Bone marrow (tissue), 2 donors: ENCODE results near the gene GDF15.

Experiments used
- DNase-seq, 2 donors: peaks; one replicate each; lab custom pipeline; 2025; lab: John Stamatoyannopoulos, UW

The GDF15 gene

DNA sequence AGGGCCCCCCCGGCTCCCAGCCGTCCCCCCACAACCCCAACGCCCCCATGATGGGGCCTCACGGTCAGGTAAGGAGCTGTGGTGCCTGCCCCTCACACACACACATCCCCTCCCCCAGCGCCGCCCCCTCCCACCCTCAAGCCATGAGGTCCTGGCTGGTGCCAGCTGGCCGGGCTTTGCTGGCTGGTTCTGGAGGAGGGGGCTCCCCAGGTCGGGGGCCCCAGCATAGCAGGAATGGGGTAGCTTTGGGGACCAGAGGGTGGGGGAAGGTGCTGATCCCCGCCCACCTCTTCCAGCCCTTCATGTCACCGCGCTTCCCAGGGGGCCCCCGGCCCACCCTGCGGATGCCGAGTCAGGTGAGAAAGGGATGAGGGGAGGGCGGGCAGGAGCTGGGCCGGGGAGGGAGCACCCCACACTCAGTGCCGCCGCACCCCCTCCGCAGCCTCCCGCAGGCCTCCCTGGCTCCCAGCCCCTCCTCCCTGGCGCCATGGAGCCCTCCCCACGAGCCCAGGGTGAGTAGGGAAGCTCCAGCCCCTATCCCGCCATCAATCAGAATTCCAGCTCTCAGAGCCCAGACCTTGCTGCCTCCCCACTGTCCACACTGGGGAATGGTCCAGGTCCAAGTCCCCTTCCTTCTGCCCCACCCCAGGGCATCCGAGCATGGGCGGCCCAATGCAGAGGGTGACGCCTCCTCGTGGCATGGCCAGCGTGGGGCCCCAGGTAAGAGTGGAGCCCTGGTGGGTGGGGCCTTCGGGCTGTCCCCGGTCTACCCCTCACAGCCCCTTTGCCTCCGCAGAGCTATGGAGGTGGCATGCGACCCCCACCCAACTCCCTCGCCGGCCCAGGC lies 45.6 kb downstream of the GDF15 start:
- no peak for DNase-seq

- no peak for DNase-seq
Measured at GRCh38 chr19:18432275-18433014, 46.5 kb downstream of the GDF15 start.

DNA sequence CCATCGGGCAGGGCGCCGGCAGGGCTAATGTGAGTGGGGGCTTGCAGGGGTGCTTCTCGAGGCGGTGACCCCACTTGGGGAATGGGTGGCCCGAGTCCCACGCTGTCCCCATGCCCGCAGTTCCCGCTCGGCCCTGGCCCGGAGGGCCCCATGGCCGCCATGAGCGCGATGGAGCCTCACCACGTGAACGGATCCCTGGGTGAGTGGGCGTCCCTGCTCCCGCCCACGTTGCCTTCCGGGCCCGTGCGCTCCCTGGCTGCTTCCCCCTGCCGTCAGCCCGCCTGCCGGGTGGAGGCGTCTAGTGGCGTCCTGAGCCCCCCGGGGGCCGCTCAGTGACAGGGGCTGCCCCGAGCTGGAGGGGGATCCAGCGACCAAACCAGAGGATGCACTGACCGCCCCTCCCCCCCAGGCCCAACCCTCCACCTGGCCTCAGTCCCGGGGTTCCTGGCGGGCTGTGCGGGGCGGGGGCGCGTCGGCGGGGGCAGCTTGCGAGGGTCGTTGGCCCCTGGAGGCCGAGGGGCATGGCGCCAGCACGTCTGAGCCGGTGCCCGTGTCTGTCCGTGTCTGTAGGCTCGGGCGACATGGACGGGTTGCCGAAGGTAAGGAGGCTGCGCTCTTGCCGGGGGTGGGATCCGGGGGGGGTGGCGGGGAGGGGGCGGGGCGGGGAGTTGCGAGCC lies 47.2 kb downstream of the GDF15 start:
- no peak for DNase-seq

DNA sequence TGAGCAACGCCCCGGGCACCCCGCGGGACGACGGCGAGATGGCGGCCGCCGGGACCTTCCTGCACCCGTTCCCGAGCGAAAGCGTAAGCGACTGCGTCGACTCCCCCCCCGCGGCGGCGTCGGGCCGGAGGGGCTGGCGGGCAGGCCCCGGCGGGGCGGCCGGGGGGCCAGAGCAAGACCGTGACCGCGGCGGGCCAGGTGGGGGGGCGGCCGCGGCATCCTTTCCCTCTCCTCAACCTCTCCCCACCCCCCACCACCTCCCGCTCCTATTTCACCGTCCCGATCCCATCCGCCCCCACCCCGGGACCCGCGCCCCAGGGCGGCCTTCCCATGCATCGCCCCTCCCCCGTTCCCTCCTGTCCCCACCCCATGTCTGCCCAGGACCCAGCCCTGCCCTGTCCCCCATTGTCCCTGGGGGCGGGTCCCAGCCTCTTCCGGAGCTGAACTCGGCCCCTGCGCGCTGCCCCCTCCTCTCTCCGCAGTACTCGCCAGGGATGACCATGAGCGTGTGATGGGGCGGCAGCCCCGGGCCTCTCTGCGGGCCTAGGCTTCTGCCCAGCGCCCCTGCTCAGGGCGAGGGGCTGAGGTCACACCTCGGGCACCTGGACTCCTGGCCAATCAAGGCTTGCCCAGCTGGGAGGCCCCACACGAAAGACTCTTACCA lies 47.9 kb downstream of the GDF15 start:
- DNase-seq = no peak

- no peak for DNase-seq
Measured at GRCh38 chr19:18434411-18435175, 48.6 kb downstream of the GDF15 start.

DNA sequence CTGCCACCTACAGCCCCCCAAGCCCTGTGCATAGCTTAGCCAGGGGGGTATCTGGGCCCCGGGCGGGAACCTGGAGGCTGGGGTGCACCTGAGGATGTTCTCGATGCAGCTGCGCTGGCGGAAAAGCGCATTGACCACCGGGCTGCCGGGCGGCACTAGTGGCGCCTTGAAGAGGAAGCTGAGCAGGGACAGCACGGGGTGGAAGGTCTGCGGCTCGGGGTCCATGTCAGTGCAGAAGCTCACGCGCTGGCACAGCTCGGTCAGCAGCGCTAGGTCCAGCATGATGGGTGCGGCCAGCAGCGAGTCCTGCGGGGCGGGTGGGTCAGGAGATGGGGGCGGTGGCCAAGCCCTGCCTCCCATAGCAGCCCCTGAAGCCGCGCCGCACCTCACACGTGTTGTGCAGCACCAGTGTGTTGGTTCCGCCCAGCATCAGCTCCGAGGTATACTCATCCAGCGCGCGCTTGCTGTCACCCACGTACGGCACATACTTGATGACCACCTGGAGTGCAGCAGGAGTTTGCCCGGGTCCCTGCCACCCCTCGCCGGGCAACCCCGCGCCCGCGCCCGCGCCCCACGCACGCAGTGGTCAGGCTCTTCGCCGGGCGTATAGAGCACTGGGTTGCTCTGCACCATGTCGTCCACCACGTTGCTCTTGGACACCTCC lies 49.4 kb downstream of the GDF15 start:
- DNase-seq = no peak

DNA sequence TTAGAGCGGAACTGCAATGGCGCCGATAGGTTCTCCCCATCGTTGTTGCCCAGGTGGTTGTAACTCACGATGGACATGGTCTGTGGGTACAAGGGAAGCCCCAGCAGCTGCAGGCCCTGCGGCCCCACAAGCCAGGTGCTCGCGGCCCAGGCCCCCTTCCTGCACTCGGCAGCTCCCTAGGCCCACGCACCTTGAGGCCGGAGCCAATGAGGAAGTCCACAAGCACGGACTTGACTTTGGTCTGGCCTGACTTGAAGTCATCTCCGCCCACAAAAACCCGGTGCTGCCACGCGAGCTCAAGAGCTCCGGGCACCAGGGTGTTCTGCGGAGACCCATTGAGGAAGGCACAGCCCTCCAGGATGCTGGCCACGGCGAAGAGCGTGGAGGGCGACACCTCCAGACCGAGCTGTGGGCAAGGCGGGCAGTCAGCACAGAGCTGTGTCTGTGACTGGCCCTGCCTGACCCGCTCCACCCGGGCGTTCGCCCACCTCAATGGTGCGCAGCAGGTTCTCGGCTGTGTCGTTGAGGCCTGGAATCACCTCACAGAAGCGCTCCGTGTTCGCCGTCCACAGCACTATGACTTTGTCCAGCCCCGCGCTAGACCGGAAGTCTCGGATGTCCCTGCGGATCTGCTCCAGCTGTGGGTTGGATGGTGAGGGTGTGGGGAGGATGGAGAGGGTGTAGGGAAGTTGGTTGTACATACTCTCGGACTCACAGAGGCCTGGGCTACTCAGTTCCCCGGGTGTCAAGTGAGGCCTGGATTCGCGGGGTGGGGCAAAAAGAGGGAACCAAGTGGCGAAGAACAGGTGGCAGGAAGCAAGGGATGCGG lies 50.1 kb downstream of the GDF15 start:
- DNase-seq = no peak

- peak in 1 of 2 donors; percentile 69 for DNase-seq
Measured at GRCh38 chr19:18436671-18437490, 50.9 kb downstream of the GDF15 start.

DNA sequence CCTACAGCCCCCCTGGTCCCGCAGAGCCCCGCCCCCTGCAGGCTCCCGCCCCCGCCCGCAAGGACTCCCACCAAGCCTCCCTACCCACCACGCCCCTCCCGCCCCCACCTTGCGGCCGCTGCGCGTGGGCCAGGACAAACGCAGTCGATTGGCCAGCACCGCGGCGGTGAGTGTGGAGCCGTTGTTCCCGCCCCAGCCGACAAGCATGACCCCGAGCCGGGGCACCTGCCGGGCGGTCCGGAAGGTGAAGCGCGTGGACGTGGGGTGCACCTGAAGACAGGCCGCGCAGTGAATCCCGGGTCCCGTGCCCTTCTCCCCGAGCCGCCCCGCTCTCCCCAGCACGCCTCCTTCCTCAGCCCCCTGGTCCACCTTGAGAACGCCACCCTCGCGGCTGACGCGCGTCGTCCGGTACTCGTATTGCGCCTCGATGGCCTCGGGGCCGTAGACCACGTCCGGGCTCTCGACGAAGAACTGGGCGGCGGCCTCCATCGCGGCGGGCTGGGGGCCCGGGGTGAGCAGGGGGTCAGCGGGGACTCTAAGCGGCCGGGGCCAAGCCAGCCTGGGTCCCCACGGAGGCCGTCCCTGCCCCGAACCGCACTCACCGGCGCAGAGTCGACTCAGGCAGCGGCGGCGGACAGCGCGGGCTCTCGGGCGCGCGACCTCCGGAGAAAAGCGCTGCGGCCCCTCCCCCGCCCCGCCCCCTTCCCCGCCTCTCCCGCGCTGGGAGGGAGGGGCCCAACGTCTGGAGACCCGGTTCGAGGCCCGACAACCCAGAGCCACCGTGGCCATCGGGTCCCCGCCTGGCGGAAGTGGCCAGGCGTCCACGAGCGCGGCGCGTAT lies 51.8 kb downstream of the GDF15 start, which contains the start of gene ISYNA1:
TSS of gene ISYNA1 (minus strand) at position 643 of the 840 bp plus-strand sequence. CDS start at position 489, 154 bp downstream.
- peak in 1 of 2 donors; percentile 21 for DNase-seq

DNA sequence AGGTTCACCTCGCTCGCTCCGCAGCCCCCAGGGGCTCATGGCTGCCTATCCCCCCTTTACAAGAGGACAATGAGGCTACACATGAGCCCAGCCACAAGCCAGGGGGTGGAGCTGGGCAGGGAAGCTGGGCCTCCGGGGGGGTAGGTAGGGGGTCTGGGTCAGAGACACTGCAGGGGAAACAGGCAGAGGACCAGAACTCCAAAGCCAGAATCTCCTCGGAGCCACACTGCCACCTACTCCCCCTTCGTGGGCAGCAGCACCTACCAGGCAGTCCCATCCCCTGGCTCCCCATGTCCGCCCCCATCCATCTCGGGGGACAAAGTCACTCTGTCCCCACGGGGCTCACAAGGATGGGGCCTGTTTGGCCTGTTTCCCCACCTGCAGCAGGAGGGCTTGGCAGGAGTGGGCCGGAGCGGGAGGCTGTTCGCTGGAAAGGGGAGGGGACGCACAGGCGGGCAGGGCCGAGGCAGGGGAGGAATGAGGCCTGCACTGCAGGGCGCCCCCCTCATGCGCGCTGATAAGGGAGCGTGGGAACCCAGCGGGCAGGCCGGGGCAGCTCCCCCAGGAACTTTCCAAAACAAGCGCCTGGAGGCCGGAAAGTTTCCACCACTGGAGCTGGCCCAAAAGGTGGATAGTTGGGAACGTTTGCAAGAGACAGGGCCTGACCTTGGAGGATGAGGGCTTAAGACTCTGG lies 52.5 kb downstream of the GDF15 start:
- DNase-seq = no peak
